H1 (cell line): ENCODE results near the gene PID1. TPM values are rescaled to one million over a fixed set of nuclear protein-coding genes. Genes with fewer than 3 reads are reported as not detected.

Experiments
- CTCF ChIA-PET: fragments of 300-600 bp; sonication (Branson Sonifier 250); formaldehyde crosslinking; loops from one replicate; lab custom pipeline; 2021; ENCODE audit not compliant: partially characterized antibody; lab: Charles Lee
- POLR2A ChIA-PET: fragments of 300-600 bp; sonication (Branson Sonifier 250); formaldehyde crosslinking; loops from one replicate; lab custom pipeline; 2021; ENCODE audit warnings: inconsistent platforms; ENCODE audit not compliant: partially characterized antibody; lab: Charles Lee
- DNase-seq, 2 experiments: peaks; one replicate each; pipeline versions ENCODE4 v3.0.0 to v3.0.0-alpha.2; 2010 to 2022; ENCODE audit warnings: low spot score in 2 of 2, low read depth in 1 of 2, mixed read lengths in 1 of 2
- FAIRE-seq: peaks from 2 replicates; lab custom pipeline; 2011; peaks lifted over from hg19 to GRCh38; lab: Jason Lieb, UNC
- H2AFZ ChIP-seq: 2 replicates; pipeline ENCODE4 v1.8.1; 2012; ENCODE audit warnings: low read length, inconsistent platforms
- H2AK5ac ChIP-seq: 2 replicates; pipeline ENCODE4 v1.6.1; 2013; ENCODE audit warnings: low read depth, low read length
- H2BK120ac ChIP-seq: replicated peaks from 2 replicates; pipeline ENCODE3; 2013; ENCODE audit warnings: low read depth, low read length, inconsistent platforms
- H2BK12ac ChIP-seq: 2 replicates; pipeline ENCODE4 v1.6.1; 2013; ENCODE audit warnings: low read depth, low read length
- H2BK15ac ChIP-seq: 2 replicates; pipeline ENCODE4 v1.6.1; 2013; ENCODE audit warnings: low read length
- H2BK20ac ChIP-seq: 2 replicates; pipeline ENCODE4 v1.6.1; 2013; ENCODE audit warnings: low read length
- H2BK5ac ChIP-seq: 2 replicates; pipeline ENCODE4 v1.6.1; 2013; ENCODE audit warnings: low read depth, low read length
- H3K14ac ChIP-seq: 2 replicates; pipeline ENCODE4 v1.6.1; 2013; ENCODE audit warnings: inconsistent platforms; ENCODE audit not compliant: insufficient read length
- H3K18ac ChIP-seq: 2 replicates; pipeline ENCODE4 v1.6.1; 2013; ENCODE audit warnings: low read length; ENCODE audit errors: extremely low read depth
- H3K23ac ChIP-seq: 2 replicates; pipeline ENCODE4 v1.6.1; 2013; ENCODE audit warnings: inconsistent platforms; ENCODE audit not compliant: insufficient read length
- H3K23me2 ChIP-seq: 2 replicates; pipeline ENCODE4 v1.6.1; 2013; ENCODE audit warnings: low read depth, low read length
- H3K27ac ChIP-seq: 2 replicates; pipeline ENCODE4 v1.6.1; 2011; ENCODE audit warnings: low read depth, low read length, inconsistent platforms
- H3K27me3 ChIP-seq, 4 experiments: replicated peaks in 1 of 4; 1 replicate in 1 of 4; 2 replicates in 3 of 4; pipeline versions ENCODE4 v1.6.1 to v1.8.1; 2011 to 2013; ENCODE audit warnings: low read length in 3 of 4, mild to moderate bottlenecking in 3 of 4, inconsistent platforms in 2 of 4, mixed read lengths in 2 of 4, moderate library complexity in 1 of 4; ENCODE audit not compliant: control insufficient read depth in 3 of 4, insufficient read depth in 3 of 4; ENCODE audit errors: extremely low read depth in 1 of 4
- H3K36me3 ChIP-seq, 4 experiments: 2 replicates each; pipeline versions ENCODE4 v1.6.1 to v1.8.1; 2011 to 2013; ENCODE audit warnings: mild to moderate bottlenecking in 4 of 4, low read length in 3 of 4, moderate library complexity in 2 of 4, control low read depth in 1 of 4, inconsistent platforms in 1 of 4; ENCODE audit not compliant: insufficient read depth in 4 of 4, control insufficient read depth in 2 of 4
- H3K4ac ChIP-seq: replicated peaks from 2 replicates; pipeline ENCODE3; 2013; ENCODE audit warnings: low read length, low read depth, mixed read lengths, inconsistent platforms; ENCODE audit not compliant: insufficient read length
- H3K4me1 ChIP-seq, 4 experiments: replicated peaks in 1 of 4; 1 replicate in 1 of 4; 2 replicates in 3 of 4; pipeline versions ENCODE4 v1.6.1 to v1.8.1; 2011 to 2013; ENCODE audit warnings: low read length in 3 of 4, inconsistent platforms in 2 of 4, mixed read lengths in 1 of 4; ENCODE audit not compliant: insufficient read depth in 4 of 4, control insufficient read depth in 3 of 4
- H3K4me2 ChIP-seq, 2 experiments: 2 replicates each; pipeline versions ENCODE4 v1.6.1 to v1.8.1; 2011 to 2013; ENCODE audit warnings: low read depth in 2 of 2, low read length in 2 of 2, control low read depth in 1 of 2, inconsistent platforms in 1 of 2, mild to moderate bottlenecking in 1 of 2; ENCODE audit not compliant: insufficient read depth in 1 of 2
- H3K4me3 ChIP-seq, 4 experiments: fragments of 200-600, 300-600 bp in 1 of 4; sonication (generic), shearing (Covaris generic), sonication (Bioruptor Twin) in 1 of 4; 2 replicates each; pipeline versions ENCODE4 v1.5.1 to v1.8.1; 2011 to 2016; ENCODE audit warnings: low read length in 4 of 4, low read depth in 3 of 4, control low read depth in 2 of 4, inconsistent platforms in 2 of 4, mild to moderate bottlenecking in 2 of 4, mixed read lengths in 1 of 4, moderate library complexity in 1 of 4; ENCODE audit not compliant: insufficient read depth in 2 of 4; ENCODE audit errors: extremely low read depth in 1 of 4
- H3K56ac ChIP-seq: replicated peaks from 2 replicates; pipeline ENCODE3; 2013; ENCODE audit warnings: low read depth, mild to moderate bottlenecking, mixed read lengths, low read length, inconsistent platforms; ENCODE audit not compliant: insufficient read length
- H3K79me1 ChIP-seq: 2 replicates; pipeline ENCODE4 v1.6.1; 2013; ENCODE audit warnings: low read depth, low read length, control low read depth
- H3K79me2 ChIP-seq, 2 experiments: 2 replicates each; pipeline versions ENCODE4 v1.6.1 to v1.8.1; 2012 to 2013; ENCODE audit warnings: low read length in 2 of 2, mild to moderate bottlenecking in 2 of 2, inconsistent platforms in 1 of 2; ENCODE audit not compliant: insufficient read depth in 2 of 2, control insufficient read depth in 1 of 2
- H3K9ac ChIP-seq, 4 experiments: replicated peaks in 1 of 4; 1 replicate in 1 of 4; 2 replicates in 3 of 4; pipeline versions ENCODE4 v1.6.1 to v1.8.1; 2011 to 2013; ENCODE audit warnings: low read depth in 3 of 4, low read length in 3 of 4, control low read depth in 2 of 4, mild to moderate bottlenecking in 2 of 4, moderate library complexity in 2 of 4, inconsistent platforms in 1 of 4; ENCODE audit errors: extremely low read depth in 1 of 4
- H3K9me3 ChIP-seq, 2 experiments: 2 replicates each; pipeline versions ENCODE4 v1.6.1 to v1.8.1; 2012 to 2013; ENCODE audit warnings: mild to moderate bottlenecking in 2 of 2, moderate library complexity in 2 of 2, control low read depth in 1 of 2, inconsistent platforms in 1 of 2, low read depth in 1 of 2, low read length in 1 of 2, mixed read lengths in 1 of 2; ENCODE audit not compliant: insufficient read depth in 2 of 2
- H4K20me1 ChIP-seq, 2 experiments: replicated peaks in 1 of 2; 2 replicates each; pipeline versions ENCODE3 to v1.8.1; 2011 to 2013; ENCODE audit warnings: inconsistent platforms in 2 of 2, low read length in 2 of 2, mild to moderate bottlenecking in 1 of 2; ENCODE audit not compliant: insufficient read depth in 2 of 2, control insufficient read depth in 1 of 2
- H4K5ac ChIP-seq: 2 replicates; pipeline ENCODE4 v1.6.1; 2013; ENCODE audit warnings: low read length, low read depth, mixed read lengths, inconsistent platforms; ENCODE audit not compliant: insufficient read length
- H4K8ac ChIP-seq: 2 replicates; pipeline ENCODE4 v1.8.0; 2013; ENCODE audit warnings: mild to moderate bottlenecking, moderate library complexity, low read length, inconsistent platforms; ENCODE audit not compliant: insufficient read depth; ENCODE audit errors: extremely low read depth
- H4K91ac ChIP-seq: replicated peaks from 2 replicates; pipeline ENCODE3; 2013; ENCODE audit warnings: low read length, mixed read lengths, inconsistent platforms; ENCODE audit not compliant: insufficient read length
- CTBP2 ChIP-seq: IDR thresholded peaks from 2 replicates; pipeline ENCODE4 v1.7.0; 2011; ENCODE audit warnings: borderline replicate concordance, mild to moderate bottlenecking, moderate library complexity, mixed read lengths, low read length; ENCODE audit not compliant: insufficient read depth, insufficient read length
- FOSL1 ChIP-seq: IDR thresholded peaks from 2 replicates; pipeline ENCODE4 v1.6.1; 2011; ENCODE audit warnings: mild to moderate bottlenecking, low read depth, low read length, moderate library complexity; ENCODE audit not compliant: insufficient read depth
- HDAC2 ChIP-seq, 2 experiments: fragments of 300-600 bp in 1 of 2; sonication (generic) in 1 of 2; IDR thresholded peaks; 2 replicates each; pipeline ENCODE4 v1.6.1; 2011 to 2012; ENCODE audit warnings: low read depth in 2 of 2, low read length in 2 of 2, mild to moderate bottlenecking in 2 of 2, moderate library complexity in 2 of 2, borderline replicate concordance in 1 of 2, inconsistent platforms in 1 of 2
- MAX ChIP-seq: IDR thresholded peaks from 2 replicates; pipeline ENCODE4 v1.6.1; 2012; ENCODE audit warnings: inconsistent platforms
- NANOG ChIP-seq: IDR thresholded peaks from 2 replicates; pipeline ENCODE4 v1.6.1; 2011; ENCODE audit warnings: low read length, low read depth, mild to moderate bottlenecking, inconsistent platforms; ENCODE audit not compliant: insufficient read depth, poor library complexity, severe bottlenecking
- POLR2A ChIP-seq, 2 experiments: IDR thresholded peaks; 1 replicate in 1 of 2; 2 replicates in 1 of 2; pipeline ENCODE4 v1.6.1; 2011; ENCODE audit warnings: low read depth in 2 of 2, low read length in 2 of 2, mild to moderate bottlenecking in 2 of 2; ENCODE audit errors: control extremely low read depth in 1 of 2
- RFX5 ChIP-seq: IDR thresholded peaks from 2 replicates; pipeline ENCODE4 v1.6.1; 2011; ENCODE audit warnings: low read depth, low read length, improper control_type of control experiment, borderline replicate concordance
- RXRA ChIP-seq: IDR thresholded peaks from 2 replicates; pipeline ENCODE4 v1.6.1; 2011; ENCODE audit warnings: low read depth, mild to moderate bottlenecking, low read length, moderate library complexity; ENCODE audit not compliant: insufficient read depth
- SIN3A ChIP-seq, 2 experiments: IDR thresholded peaks in 1 of 2; conservative IDR thresholded peaks in 1 of 2; 2 replicates each; pipeline ENCODE4 v1.6.1; 2011 to 2012; ENCODE audit warnings: low read length in 2 of 2, improper control_type of control experiment in 1 of 2, low read depth in 1 of 2, mild to moderate bottlenecking in 1 of 2
- SIX5 ChIP-seq: IDR thresholded peaks from 2 replicates; pipeline ENCODE4 v1.6.1; 2011; ENCODE audit warnings: mild to moderate bottlenecking, low read depth, low read length
- TAF7 ChIP-seq: optimal IDR thresholded peaks from 2 replicates; pipeline ENCODE3; 2011; ENCODE audit warnings: low read depth, mild to moderate bottlenecking, inconsistent platforms, low read length, moderate library complexity, borderline replicate concordance
- TBP ChIP-seq: IDR thresholded peaks from 2 replicates; pipeline ENCODE4 v1.6.1; 2011; ENCODE audit warnings: low read depth, low read length, improper control_type of control experiment
- WGBS, 2 experiments: shearing (Covaris generic) in 1 of 2; methylation state at CpG; one replicate each; pipeline versions ENCODE4 v1.1.6 to v1.1.7; 2013 to 2015; ENCODE audit warnings: low lambda C conversion rate in 2 of 2, mixed read lengths in 2 of 2, inconsistent platforms in 1 of 2, low coverage in 1 of 2, missing lambda C conversion rate in 1 of 2; ENCODE audit not compliant: insufficient replicate concordance in 2 of 2, insufficient coverage in 1 of 2, insufficient read length in 1 of 2; ENCODE audit errors: extremely low coverage in 1 of 2, missing lambda C conversion rate in 1 of 2; 5-methylcytosine and 5-hydroxymethylcytosine counted together
- polyA plus RNA-seq, 7 experiments: library from polyadenylated mRNA; depleted of rRNA in 3 of 7; stranded (reverse) in 5 of 7; unstranded in 2 of 7; fragments of >200 nt in 5 of 7; fragments of 200-250 nt in 2 of 7; gene quantifications; 1 replicate in 5 of 7; 2 replicates in 1 of 7; 4 replicates in 1 of 7; pipeline versions ENCODE4 v1.2.1 to v1.2.3, GENCODE V29; 2011 to 2013; ENCODE audit warnings: missing spikeins in 2 of 7, mixed read lengths in 2 of 7
- total RNA-seq: library from RNA; stranded (reverse); fragmentation: NEBNext Ultra II Directional; extraction: Animal tissue kit (Norgen Biotek cat#: 25700); gene quantifications from 2 replicates; pipeline ENCODE4 v1.2.1, GENCODE V29; 2021
- TF ChIP-seq, protein P1 (sequence below): IDR thresholded peaks from 2 replicates; pipeline ENCODE4 v1.6.1; 2011; ENCODE audit warnings: low read length, improper control_type of control experiment

The PID1 gene
- total and polyA plus RNA-seq, 2 of the 8 experiments (the other 6 are each of a cell fraction or from before 2014, with no cell fraction given), result 1.5 to 3.3 TPM

- Histone ChIP-seq H3K27ac (no peak overlapping the region), H4K5ac (no peak overlapping the region), H2BK5ac (no peak overlapping the region), H3K23me2 (no peaks in the 10 kb centered on the region), H4K8ac (no peak overlapping the region), H3K14ac (no peak overlapping the region), H4K20me1 (no peaks in the 10 kb centered on the region), H2BK120ac (no peak overlapping the region), H3K56ac (no peak overlapping the region), H2AFZ (no peak overlapping the region), H3K36me3 (no peaks in the 10 kb centered on the region), H3K4me3 (no peak overlapping the region), H2BK12ac (no peak overlapping the region), H2BK20ac (no peak overlapping the region), H3K4ac (no peak overlapping the region), H2AK5ac (no peak overlapping the region), H3K79me2 (no peaks in the 10 kb centered on the region), H3K18ac (no peak overlapping the region), H4K91ac (no peak overlapping the region), H3K4me2 (no peak overlapping the region), H3K9me3 (no peaks in the 10 kb centered on the region; a peak in 1 of 4 replicates), H3K27me3 (no peaks in the 10 kb centered on the region), H2BK15ac (no peak overlapping the region), H3K9ac (no peak overlapping the region), H3K23ac (no peak overlapping the region), H3K4me1 (no peaks in the 10 kb centered on the region; a peak in 1 of 7 replicates), H3K79me1 (no peaks in the 10 kb centered on the region)
- 5% methylated on average over 1 of the region's 1 CpG; no CpG with 5 or more reads in 1 of the 2 experiments for WGBS, 2 experiments
- CTCF ChIA-PET, result no interaction called here
- FAIRE-seq (no peak), DNase-seq (no peak)
- POLR2A ChIA-PET, result no interaction called here
- TF ChIP-seq MAX (no peak), TBP (no peak), POLR2A (IDR thresholded peaks at IDR 0.05; ENCODE audit: control extremely low read depth in 1 of 2, low read depth in 2 of 2, low read length in 2 of 2) (no peak), TAF7 (no peak), SIX5 (no peak), HDAC2 (IDR thresholded peaks at IDR 0.05; ENCODE audit: borderline replicate concordance in 1 of 2, low read depth in 2 of 2, low read length in 2 of 2) (no peak), NANOG (no peak), CTBP2 (no peak), FOSL1 (no peak), SIN3A (conservative IDR thresholded peaks at IDR 0.05 in 1 of 2, IDR thresholded peaks at IDR 0.05 in 1 of 2; ENCODE audit: low read depth in 1 of 2, low read length in 2 of 2) (no peak), RXRA (no peak), RFX5 (no peak)
- TF ChIP-seq, protein P1, sequence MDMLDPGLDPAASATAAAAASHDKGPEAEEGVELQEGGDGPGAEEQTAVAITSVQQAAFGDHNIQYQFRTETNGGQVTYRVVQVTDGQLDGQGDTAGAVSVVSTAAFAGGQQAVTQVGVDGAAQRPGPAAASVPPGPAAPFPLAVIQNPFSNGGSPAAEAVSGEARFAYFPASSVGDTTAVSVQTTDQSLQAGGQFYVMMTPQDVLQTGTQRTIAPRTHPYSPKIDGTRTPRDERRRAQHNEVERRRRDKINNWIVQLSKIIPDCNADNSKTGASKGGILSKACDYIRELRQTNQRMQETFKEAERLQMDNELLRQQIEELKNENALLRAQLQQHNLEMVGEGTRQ, result no peak
These were observed 58.8 kb downstream of the PID1 start for GRCh38 chr2:229212241-229212640.
